ENCODE measurements around the gene CD7. TPM values are rescaled to one million over a fixed set of nuclear protein-coding genes. Genes with fewer than 3 reads are reported as not detected.
A peak's percentile ranks its signal among the peaks of the same experiment; 100 is the strongest.

CD7 gene
- total RNA-seq, 4 donors from 2014 or later = 3.0 to 4.4 (median 4.1) TPM

DNA sequence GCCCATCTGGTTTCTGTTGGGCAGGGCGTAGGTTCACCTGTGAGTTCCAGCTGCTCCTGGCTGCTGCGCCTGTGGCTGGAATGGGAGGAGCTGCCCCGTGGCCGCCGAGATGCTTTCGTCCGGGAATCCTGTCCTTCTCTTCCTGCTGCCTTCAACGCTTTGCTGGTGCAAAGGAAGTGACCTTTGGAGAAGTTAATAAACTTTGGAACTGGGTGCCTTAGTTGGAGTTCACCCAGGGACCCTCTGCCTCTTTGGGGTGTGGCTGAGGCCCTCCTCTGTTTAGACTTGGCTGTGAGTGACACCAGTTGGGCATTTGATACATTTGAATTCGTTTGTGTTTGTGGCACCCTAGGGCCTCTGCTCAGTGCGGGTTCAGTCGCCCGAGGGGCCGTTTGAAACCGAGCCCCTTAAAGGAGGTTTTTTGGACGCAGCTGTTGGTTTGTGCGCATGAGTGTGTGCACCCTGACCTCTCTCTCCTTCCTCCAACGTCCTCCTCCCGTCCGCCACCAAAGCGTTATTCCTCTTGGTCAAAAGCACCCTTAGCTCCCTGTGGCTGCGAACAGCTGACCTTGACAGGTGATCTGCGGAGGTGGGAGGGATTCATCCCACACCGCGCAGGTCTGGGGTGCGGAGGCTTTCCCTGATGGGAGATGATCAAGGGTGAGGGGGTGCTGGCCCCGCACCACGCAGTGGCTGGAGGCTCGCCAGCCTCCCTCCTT lies 25.1 kb upstream of the CD7 start:
- Histone ChIP-seq H3K36me3 (no peaks in the 10 kb centered on the region), H3K4me3 (no peak overlapping the region), H3K27ac (no peak overlapping the region), H3K27me3 (peaks cover 0 to 23% (median 0%) of the 10 kb centered on the region in 4 donors), H3K4me1 (peaks cover 10 to 19% (median 13%) of the 10 kb centered on the region in 3 donors), H3K9me3 (no peaks in the 10 kb centered on the region)
- no peak for DNase-seq
- TF ChIP-seq CTCF (IDR thresholded peaks at IDR 0.05) (no peak), POLR2A (IDR thresholded peaks at IDR 0.05) (no peak)
- 76 to 84% methylated on average over 24 to 25 of the region's 28 CpGs for WGBS, 2 donors
- intact Hi-C loops (cut with DNase I) = no loop called here

DNA sequence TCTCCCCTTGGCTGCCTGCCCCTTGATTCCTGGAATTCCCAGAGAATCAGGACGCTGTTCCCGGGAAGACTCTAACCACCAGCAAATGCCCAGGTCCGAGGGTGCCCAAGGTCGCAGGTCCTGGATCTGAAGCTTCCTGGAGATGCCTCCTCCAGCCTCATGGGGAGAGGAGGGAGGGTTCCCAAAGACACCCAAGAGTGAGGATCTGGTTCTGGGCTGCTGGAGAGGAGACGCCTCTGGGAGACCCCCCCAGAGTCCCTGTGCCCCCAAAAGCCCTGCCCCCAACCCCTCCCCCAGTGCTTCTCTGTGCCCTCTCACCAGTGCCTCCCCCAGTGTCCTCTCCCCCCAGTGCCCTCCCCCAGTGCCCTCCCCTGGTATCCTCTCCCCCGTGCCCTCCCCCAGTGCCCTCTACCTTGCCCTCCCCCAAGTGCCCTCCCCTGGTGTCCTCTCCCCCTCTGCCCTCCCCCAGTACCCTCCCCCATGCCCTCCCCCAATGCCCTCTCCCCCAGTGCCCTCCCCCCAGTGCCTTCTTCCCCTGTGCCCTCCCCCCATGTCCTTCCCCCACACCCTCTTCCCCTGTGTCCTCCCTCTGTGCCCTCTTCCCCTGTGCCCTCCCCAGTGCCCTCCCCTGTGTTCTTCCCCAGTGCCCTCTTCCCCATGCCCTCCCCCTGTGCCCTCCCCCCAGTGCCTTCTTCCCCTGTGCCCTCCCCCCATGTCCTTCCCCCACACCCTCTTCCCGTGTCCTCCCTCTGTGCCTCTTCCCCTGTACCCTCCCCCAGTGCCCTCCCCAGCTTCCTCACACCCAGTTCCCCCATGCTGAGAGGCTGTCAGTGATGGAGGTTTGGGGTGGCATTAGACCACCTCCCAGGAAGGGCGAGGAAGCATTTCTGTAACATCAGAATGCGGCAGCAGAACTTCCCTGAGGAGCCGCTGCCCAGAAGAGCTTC lies 22.5 kb upstream of the CD7 start:
- Histone ChIP-seq H3K27me3 (peaks cover 0 to 29% (median 0%) of the 10 kb centered on the region in 4 donors), H3K36me3 (no peaks in the 10 kb centered on the region), H3K4me3 (peak overlapping the region; percentile 4 to 59 (median 34)), H3K9me3 (no peaks in the 10 kb centered on the region), H3K4me1 (peaks cover 15 to 39% (median 31%) of the 10 kb centered on the region in 3 donors), H3K27ac (peak overlapping the region; percentile 59 to 81 (median 72))
- intact Hi-C loops (cut with DNase I) = no loop called here
- no peak for TF ChIP-seq CTCF (IDR thresholded peaks at IDR 0.05)
- TF ChIP-seq POLR2A (IDR thresholded peaks at IDR 0.05) = no peak
- WGBS, 2 donors = 59 to 80% methylated on average over 1 to 6 of the region's 10 CpGs
- no peak for DNase-seq

DNA sequence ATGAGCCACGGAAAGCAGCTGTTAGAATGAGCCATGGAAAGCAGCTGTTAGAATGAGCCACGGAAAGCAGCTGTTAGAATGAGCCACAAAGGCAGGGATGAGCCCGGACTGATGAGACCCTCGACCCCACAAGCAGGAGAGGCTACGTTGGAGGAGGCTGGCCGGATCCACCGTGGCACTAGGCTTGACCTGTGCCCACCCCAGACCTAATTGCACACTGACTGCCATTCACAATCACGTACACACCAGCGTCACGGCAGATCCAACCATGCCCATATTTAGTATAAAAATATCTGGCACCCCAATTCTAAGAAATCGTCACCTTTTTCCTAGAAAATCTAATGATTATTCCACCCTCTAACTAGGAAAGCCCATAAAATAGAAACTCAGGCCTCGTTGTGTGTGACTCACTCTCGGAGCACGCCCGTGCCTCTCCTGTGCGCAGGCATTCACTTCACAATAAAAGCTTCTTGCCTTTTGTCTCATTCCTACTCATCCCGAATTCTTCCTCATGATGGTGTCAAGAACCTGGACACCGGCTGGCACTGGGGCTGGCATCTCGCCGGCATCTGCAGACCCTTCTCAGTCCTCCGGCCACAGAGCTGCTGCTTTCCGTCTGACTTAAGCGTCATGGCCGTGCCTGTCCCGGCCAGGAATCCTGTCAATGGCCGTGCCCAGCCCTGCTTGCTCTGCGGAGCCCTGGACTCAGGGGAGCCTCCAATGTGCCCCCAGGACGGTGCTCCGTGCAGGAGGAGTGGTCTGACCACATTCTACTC lies 21.6 kb upstream of the CD7 start:
- no peaks in the 10 kb centered on the region for H3K36me3 ChIP-seq
- H3K27me3 ChIP-seq = peaks cover 0 to 37% (median 0%) of the 10 kb centered on the region in 4 donors
- intact Hi-C loops (cut with DNase I) = no loop called here
- H3K9me3 ChIP-seq = no peaks in the 10 kb centered on the region
- TF ChIP-seq POLR2A (IDR thresholded peaks at IDR 0.05) = no peak
- no peak for TF ChIP-seq CTCF (IDR thresholded peaks at IDR 0.05)
- peak overlapping the region; percentile 4 to 59 (median 34) for H3K4me3 ChIP-seq
- 15% methylated on average over 17 to 20 of the region's 29 CpGs for WGBS, 2 donors
- peaks cover 23 to 48% (median 39%) of the 10 kb centered on the region in 3 donors for H3K4me1 ChIP-seq
- no peak for DNase-seq
- peak overlapping the region; percentile 59 to 81 (median 72) for H3K27ac ChIP-seq

DNA sequence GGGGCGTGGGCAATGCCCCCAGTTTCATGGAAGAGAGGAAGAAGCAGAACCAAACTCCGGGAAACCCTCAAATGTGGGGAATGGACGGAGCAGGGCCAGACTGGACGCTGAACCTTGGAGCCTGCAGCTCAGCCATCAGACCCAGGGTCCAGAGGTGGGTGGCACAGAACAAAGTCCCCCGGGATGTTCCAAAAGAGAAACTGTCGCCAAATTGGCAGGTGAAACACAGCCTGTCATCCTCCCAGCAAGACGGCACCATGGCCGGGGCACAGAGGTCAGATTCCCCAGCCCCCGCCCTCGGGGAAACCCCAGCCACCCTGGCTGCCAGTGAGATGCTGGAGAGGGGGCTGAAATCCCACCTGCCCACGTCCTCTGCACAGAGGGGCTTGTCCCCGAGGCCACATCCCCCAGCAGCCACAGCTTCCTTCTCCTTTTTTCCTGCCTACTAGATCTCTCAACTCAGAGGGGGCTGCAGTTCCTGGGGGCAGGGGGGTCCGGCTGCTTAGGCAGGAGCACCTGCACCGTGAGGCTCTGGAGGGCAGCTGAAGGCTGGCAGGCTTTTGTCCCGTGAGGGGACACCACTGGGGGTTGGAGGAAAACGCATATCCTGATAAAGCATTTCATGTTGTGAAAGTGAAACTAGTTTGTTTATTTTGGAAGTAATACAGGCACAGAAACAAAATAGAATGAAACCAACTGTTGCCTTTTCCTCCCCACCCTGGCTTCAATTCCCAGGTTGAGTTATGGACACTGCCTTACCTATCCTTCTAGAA lies 17.4 kb upstream of the CD7 start:
- H3K27ac ChIP-seq = peak overlapping the region; percentile 69 to 81 (median 80)
- H3K9me3 ChIP-seq = no peaks in the 10 kb centered on the region
- no peak for DNase-seq
- intact Hi-C loops (cut with DNase I) = no loop called here
- H3K4me3 ChIP-seq = peak overlapping the region; percentile 37 to 71 (median 58)
- peaks cover 0 to 60% (median 0%) of the 10 kb centered on the region in 4 donors for H3K27me3 ChIP-seq
- 14 to 23% methylated on average over 6 to 13 of the region's 16 CpGs for WGBS, 2 donors
- TF ChIP-seq POLR2A (IDR thresholded peaks at IDR 0.05) (peak in 1 of 4 donors; percentile 22), CTCF (IDR thresholded peaks at IDR 0.05) (no peak)
- peaks cover 38 to 89% (median 74%) of the 10 kb centered on the region in 3 donors for H3K4me1 ChIP-seq
- H3K36me3 ChIP-seq = no peaks in the 10 kb centered on the region

Data from esophagus squamous epithelium (tissue), 5 donors.